NAMALWA (cell line): Measurements from ENCODE around the gene POLR1G.
"Not testable (repeated sequence)": the region's sequence is repeated elsewhere in the genome, so short reads cannot be mapped to it uniquely, and the experiment has no call there.

ENCODE experiments used
- DNase-seq: peaks from one replicate; pipeline ENCODE4 v3.0.0-alpha.2; 2015; ENCODE audit warnings: low spot score

Gene POLR1G

DNA sequence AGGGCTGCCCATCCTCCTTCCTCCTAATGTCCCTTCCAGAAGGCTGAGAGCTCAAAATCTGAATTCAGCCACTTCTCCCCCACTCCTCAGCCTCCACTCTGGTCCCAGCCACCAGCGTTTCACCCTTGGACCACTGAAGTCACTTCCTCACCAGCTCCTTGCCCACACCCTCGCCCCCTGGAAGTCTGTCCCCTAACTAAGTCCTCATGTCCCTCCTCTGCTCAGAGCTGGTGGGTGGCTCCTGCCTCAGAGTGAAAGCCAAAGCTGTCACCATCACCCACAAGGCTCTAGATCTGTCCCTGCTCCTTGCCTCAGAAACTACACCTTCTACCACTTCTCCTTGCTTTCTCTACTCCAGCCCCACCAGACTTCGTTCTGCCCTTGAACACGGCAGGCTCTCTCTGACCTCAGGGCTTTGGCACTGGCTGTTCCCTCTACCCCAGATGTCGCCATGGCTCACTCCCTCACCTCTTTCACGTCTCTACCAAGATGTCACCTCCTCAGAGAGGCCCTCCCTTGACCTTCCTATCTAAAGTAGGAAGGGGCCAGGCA is 15.6 kb downstream of the POLR1G start:
- DNase-seq: no peak

DNA sequence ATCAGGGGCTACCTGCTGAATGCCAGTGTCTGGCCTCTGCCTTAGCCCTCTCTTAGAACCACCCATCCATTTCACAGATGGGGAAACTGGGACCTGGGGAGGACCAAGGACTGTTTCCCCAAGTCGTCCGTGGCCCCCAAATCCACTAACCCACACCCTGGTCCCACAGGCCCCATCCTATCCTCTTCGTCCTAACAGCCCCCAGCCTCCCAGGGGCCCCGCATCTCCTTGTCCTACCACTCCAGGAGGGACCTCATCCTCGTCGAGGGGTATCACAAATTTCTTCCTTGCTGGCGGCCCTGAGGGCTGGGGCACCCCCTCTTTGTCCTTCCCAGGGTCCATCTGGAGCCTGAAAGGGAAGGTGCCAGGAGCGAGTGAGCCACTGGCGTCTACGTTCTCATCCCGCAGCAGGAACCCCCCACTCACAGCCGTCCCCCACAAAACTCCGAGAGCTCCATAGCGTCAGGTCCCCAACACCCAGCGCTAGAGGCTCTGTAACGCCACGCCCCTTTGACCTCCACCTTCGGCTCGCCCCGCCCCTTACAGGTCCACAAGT is 16.7 kb downstream of the POLR1G start:
- DNase-seq: no peak

DNA sequence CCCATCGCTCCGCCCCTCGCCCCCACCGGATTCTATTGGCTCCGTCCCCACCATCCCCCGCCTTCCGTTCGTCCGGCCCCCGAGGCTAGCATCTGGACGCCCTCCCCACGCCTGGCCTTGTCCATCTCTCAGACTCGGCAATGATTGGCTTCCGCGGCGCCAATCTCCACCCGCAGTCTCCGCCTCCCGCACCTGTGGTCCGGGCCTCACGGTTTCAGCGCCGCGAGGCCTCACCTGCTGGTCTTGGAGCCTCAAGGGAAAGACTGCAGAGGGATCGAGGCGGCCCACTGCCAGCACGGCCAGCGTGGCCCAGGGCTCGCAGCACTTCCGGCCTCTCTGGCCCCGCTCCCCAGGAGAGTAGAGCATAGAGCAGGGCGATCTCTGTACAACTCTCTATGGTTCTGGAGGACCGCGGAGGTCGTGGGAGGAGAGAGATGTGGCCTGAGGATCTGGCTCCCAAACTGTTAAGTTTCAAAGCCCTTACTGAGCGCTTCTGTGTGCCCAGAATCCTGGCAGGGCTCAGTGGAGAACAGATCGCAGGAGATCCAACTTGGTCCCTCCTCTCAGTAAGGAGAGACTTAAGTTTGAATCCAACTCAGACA is 17.2 kb downstream of the POLR1G start, which contains the start of gene ERCC1:
Gene ERCC1 (minus strand): TSS at position 329 of the 602 bp plus-strand sequence. CDS start 543 bp downstream, outside the sequence.
- peak; percentile 92 for DNase-seq

DNA sequence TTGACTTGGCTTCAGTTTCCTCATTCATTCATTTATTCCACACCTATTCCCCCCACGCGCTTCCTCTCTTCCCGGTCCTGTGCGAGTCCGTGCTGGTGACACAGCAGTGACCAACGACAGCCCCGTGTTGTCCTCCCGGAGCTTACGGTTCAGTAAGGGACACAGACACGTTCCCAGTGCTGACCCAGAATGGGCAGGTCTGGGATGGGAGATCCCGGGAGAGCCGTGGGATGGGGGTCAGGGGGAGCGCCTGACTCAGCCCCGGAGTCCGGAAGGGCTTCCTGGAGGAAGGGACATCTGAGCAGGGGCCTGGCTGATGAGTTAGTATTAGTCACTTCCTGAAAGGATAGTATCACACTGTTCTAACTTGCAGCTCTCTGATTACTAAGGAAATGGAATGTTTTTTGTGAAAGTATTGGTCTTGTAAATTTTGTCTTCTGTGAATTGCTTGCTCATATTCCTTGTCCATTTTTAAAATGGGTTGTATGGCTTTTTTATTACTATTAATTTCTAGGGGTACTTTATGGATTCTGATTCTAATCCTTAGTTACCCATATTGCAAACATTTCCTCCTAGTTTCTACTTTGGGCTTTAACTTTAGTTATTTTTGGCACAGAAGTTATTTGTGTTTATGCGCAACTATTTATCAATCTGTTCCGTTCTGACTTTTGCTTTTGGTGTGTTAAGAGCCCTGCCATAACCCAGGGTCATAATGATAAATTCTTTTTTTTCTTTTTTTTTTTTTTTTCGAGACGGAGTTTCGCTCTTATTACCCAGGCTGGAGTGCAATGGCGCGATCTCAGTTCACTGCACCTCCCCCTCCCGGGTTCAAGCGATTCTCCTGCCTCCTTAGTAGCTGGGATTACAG is 18.0 kb downstream of the POLR1G start:
- no peak for DNase-seq

DNA sequence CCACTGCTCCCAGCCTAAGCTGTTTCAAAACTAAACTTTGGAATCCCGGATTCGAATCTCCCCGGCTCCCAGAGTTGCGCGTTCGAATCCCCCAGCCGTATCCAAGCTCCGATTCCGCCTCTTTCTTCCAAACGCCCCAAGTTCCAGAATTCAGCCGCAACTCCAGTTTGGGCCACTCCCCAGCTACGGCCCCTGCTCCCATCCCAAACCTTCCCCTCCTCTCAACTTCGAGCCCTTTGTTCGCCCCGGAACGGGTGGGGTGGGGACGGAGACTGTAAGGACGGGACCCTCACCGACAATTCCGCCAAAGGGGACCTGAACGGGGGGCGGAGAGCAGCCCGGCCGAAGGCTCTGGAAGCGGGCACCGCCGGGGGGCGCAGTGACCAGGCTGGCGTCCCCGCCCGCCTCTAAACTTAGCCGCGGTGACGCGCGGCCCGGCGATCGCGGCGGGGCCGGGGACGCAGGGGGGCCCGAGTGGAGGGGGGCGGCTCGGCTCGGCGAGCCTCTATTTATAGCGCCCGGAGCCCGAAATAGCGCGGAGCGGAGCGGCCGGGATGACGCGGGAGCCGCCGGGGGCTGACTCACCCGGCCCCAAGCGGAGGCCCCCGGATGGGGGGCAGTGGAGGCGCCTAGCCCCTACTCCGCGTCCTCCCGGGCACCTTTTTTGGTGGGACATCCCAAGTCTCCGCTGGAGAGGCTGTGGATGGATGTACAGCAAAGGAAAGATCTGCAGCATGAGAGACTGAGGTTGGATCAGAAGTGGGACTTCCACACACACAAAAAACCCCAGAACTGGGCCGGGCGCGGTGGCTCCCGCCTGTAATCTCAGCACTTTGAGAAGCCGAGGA is 22.2 kb downstream of the POLR1G start:
- DNase-seq: no peak

DNA sequence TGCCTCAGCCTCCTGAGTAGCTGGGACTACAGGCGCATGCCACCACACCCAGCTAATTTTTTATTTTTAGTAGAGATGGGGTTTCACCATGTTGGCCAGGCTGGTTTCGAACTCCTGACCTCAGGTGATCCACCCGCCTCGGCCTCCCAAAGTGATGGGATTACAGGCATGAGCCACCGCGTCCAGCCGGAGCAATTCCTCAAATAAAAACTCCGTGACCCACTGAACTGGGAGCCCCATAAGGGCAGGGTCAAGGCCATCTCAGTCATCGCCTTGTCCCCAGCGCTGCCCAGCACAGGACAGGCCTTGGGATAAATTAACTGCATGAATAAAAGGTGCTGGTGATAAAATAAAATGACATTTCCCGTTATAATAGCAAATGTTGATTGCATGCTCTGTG is 23.5 kb downstream of the POLR1G start:
- not testable (repeated sequence) for DNase-seq

DNA sequence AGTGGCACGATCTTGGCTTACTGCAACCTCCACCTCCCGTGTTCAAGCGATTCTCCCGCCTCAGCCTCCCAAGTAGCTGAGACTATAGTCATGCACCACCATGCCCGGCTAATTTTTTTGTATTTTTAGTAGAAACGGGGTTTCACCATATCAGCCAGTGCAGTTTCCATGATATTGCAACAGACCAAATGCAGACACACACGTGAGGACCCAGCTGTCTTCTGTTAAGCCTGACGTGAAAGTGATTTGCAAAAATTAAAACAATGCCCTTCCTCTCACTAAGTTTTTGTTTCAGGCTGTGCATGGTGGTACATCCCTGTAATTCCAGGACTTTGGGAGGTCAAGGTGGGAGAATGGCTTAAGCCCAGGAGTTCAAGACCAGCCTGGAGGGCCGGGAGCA is 24.6 kb downstream of the POLR1G start:
- DNase-seq: peak; percentile 57

DNA sequence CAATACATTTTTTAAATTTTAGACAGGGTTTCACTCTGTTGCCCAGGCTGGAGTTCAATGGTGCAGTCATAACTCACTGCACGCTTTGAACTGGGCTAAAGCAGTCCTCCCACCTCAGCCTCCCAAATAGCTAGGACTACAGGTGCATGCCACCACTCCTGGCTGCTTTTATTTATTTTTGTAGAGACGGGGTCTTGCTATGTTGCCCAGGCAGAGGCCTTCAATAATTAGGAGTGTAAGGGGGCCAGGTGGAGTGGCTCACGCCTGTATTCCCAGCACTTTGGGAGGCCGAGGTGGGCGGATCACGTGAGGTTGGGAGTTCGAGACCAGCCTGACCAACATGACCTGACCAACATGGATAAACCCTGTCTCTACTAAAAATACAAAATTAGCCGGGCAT is 26.1 kb downstream of the POLR1G start:
- DNase-seq: not testable (repeated sequence)

DNA sequence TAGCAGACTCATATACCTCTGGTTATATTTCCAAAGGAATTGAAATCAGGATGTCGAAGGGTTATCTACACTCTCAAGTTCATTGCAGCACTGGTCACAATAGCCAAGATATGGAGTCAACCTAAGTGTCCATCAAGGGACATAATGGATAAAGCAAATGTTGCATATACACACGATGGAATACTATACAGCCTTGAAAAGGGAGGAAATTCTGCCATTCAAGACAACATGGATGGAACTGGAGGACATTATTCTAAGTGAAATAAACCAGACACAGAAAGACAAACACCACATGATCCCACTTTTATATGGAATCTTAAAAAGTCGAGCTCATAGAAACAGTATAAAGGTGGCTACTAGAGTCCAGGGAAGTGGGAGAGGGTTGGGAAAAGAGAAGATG is 30.9 kb downstream of the POLR1G start:
- no peak for DNase-seq

DNA sequence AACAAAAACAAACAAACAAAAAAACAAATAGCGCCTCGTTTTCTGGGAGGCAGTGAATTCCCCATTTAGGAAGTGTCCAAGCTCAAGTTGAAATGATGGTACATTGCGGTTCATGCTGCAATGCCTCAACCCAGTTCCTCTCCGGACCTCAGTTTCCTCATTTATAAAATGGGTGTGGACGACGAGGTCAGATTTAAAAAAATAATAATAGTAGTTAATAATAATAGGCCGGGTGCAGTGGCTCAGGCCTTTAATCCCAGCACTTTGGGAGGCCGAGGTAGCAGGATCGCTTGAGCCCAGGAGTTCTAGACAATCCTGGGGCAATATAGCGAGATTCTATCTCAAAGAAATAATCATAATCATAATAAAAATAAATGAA is 32.7 kb downstream of the POLR1G start:
- DNase-seq: no peak

DNA sequence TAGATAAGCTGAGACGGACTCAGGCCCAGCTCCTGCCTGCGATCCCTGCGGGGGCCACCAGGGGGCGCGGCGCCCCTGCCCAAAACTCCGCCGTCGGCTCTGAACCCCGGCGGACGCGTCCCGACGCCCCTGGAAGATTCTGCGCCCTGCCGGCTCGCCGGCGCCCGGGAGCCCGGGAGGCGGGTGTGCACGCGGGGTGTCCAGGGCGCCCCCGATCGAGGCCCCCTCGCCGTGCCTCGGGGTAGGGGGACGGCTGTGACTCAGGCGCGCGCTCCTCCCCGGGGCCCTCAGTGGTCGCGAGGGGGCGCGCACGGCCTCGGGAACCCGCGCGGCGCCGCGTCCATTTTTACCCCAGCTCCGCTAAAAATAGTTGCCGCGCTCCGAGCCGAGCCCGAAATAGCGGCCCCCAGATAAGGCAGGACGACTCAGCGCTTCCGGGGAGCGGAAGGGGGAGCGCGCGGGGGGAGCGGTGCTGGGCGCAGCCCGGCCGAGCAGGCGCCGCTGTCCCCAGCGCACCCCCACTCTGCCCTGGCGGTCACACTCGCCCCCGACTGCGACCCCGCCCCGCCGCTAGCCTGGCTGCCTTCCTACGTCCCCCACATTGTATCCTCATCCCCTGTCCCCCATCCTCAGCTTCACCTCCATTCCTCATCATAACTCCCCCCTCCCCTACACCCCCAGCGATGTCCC is 33.3 kb downstream of the POLR1G start:
- DNase-seq: peak; percentile 87

DNA sequence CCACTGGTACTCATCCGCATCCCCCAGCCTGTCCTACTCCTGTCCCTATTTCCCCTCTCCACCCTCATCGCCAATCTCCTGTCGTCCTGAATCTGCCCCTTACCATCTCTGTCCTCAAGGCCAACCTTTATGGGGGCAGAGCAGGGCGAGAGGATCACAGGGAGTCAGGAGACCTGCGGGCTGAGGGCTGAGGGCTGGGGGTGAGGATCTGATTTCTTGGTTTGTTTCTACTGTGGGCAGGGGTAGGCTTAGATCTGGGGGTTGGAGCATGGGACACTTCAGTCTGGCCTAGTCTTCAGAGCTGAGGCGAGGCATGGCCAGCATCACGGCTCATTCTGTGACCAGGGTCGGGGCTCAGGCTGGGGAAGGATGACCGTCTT is 33.8 kb downstream of the POLR1G start:
- peak; percentile 36 for DNase-seq

DNA sequence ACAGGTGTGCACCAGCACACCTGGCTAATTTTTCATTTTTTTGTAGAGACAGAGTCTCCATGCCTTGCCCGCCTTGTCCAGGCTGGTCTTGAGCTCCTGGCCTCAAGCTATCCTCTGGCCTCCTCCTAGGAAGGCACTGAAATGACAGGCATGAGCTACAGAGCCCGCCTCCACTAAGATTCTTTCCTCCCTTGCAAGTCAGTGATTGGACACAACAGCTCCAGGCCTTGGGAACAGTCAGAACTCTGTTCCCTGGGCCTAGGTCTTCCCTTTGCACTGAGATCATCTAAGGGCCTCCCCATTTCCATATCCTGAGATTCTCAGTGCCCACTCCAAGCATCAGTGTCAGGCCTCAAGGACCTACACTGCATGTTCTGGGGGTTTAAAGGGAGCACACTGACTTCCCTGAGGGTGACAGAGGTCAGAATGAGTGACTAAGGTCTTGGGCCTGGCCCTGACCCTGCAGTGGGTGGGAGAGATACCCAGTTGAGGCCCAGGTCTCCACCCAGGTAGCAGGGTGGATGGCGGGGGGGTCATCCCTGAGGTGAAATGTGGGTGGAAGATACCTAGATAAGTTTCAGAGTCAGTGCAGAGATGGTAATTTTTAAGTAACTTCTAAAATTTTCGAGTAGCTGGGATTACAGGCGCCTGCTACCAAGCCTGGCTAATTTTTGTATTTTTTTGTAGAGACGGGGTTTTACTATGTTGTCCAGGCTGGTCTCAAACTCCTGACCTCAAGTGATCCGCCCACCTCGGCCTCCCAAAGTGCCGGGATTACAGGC is 34.6 kb downstream of the POLR1G start:
- no peak for DNase-seq

DNA sequence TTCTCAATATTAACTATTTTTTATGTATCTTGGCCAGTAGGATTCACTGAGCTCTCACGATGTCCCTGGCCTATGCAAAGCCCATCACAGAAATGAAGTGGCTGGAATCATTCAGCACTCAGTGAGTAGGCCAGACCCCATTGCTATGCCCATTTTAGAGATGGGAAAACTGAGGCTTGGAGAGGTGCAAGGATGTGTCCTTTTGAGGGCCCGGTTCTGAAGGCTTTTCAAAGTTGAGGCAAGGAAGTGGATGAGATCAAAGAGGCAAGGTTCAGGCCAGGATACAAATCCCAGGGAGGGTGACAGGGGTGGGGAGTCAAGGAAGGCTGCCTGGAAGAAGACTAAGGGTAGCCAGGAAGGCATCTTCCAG is 35.9 kb downstream of the POLR1G start:
- no peak for DNase-seq

DNA sequence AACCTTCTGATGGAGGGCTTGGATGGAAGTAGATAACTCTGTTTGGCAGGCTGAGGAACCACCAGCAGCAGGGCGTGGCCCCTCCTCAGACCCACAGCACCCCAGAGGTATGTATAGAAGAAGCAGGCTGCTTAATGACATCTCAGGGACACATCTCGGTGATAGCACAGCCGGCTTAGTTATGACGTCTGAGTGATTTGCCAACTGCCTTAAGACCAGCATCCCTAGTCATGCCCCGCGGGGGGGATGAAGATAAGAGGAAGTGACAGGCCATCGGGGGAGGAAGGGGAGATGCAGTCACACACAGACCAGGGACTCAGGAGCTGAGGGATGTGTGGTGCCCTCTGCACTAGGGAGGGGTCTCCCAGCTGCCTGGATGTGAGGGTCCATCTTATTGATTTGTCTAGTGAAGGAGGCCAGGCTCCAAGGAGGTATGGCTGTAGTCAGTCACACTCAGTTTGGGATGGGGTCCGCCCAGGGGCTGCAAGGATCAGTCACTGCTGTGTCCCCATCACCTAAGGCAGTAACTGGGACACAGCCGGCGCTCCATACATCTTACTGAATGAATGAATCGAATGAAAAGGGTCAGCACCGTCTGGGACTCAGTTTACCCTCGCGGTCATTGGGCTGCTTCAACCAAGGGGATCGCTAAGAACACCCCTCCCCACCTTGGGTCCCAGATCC is 36.5 kb downstream of the POLR1G start:
- peak; percentile 77 for DNase-seq

DNA sequence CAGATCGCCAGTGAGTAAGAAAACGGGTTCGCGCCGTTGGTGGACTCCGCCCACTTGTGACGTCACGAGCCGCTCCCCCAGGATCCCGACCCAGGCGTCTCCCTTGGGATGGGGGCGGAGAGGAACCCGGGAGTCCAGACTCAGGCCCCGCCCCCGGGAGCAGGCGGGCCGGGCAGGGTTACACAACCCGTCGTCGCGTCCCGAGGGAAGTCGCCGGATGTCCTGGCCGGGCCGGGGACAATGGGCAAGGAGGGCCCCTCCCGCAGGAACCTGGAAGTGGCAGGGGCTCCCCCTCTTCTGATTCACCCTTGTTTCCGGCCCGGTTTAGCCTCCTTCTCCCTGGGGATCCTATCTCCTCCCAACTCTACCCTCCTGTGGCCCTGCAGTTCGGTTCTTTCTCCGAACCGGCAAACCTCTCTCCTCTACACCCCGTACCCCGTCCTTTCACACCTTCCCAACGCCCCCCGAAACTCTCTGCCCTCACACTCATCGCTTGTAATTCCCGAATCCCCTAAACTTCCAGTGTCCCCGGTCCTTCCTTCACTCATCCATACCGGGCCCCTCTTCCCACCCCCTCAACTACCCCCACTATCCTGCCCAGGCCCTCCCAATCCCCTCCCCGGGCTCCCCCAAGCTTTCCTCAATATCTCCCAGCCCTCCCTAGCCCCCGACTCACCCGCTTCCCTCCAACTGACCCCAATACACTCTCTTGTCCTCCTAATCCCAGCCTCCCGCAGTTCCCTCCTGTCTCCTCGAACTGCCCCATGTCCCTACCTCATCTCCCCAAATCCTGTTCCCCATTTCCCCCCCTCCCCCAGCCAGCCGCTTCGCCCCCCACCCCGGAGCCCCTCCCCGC is 37.2 kb downstream of the POLR1G start:
- DNase-seq: no peak

DNA sequence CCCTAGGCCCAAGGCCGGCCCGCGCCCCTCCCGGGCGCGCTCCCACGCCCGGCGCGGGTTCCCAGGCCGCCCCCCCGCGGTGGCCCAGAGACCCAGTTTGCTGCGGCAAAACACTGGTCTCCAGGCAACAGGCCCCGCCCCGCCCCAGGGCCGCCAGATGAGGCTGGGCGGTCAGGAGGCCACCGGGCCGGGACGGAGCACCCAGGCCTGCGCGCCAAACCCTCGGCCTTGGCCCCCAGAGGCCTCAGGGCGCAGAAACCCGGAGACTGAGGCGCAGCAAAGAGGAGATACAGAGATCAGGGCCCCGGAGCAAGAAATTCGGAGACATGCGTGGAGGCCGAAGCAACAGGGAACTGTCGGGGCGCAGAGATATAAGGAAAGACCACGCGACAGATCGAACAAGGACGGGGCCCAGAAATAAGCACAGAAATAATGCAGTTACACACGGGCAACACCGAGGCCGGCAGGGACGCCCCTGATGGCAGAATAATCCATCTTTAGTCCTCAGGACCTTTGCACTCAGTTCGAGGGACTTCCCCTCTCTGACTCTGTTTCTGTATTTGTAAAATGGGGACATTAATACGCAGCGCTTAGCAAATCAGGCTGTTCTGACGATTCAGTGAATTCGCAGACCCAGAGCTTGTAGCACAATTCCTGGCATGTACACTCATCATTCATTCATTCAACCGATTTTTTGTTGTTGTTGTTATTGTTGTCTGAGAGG is 38.0 kb downstream of the POLR1G start:
- peak; percentile 86 for DNase-seq

DNA sequence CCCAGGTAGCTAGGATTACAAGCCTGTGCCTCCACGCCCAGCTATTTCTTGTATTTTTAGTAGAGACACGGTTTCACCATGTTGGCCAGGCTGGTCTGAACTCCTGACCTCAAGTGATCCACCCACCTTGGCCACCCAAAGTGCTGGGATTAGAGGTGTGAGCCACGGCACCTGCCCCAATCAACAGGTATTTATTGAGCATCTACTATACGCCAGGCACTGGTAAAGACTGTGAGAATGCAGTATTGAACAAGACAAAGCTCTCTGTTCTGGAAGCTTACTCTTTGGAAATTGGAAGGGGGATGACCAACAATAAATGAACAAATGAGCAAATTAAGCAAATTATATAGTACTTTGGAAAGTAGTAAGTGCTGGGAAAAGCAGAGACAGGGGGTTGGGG is 38.7 kb downstream of the POLR1G start:
- DNase-seq: no peak
